Activated B cell treated with CpG ODN at 0.5 μM for 24 hours (primary cell): ENCODE data around the gene CCDC149. TPM values are rescaled to one million over a fixed set of nuclear protein-coding genes. Genes with fewer than 3 reads are reported as not detected.

Experiments
- ATAC-seq: fragments of 200-7000 bp; cut with Tn5 transposase; one replicate; pipeline ENCODE4 v1.10.0; 2021; ENCODE audit warnings: low read depth, mild to moderate bottlenecking, moderate library complexity
- CTCF ChIA-PET: fragments of 350-600 bp; sonication (Branson Sonifier 250); formaldehyde crosslinking; loops from one replicate; lab custom pipeline; 2021; ENCODE audit warnings: antibody characterized with exemption; lab: Charles Lee
- POLR2A ChIA-PET: fragments of 350-600 bp; sonication (Branson Sonifier 250); formaldehyde crosslinking; loops from one replicate; lab custom pipeline; 2021; ENCODE audit warnings: antibody characterized with exemption; lab: Charles Lee
- DNase-seq: peaks from one replicate; pipeline ENCODE4 v3.0.0; 2022
- H3K27ac Mint-ChIP-seq: one replicate; pipeline ENCODE4 v1.8.0; 2020; ENCODE audit warnings: mixed read lengths
- H3K27me3 Mint-ChIP-seq: one replicate; pipeline ENCODE4 v1.8.0; 2021; ENCODE audit warnings: mixed read lengths
- H3K36me3 Mint-ChIP-seq: one replicate; pipeline ENCODE4 v1.8.0; 2021; ENCODE audit warnings: low read depth, mixed read lengths
- H3K4me1 Mint-ChIP-seq: one replicate; pipeline ENCODE4 v1.8.0; 2021; ENCODE audit warnings: mixed read lengths
- H3K4me3 Mint-ChIP-seq: one replicate; pipeline ENCODE4 v1.8.0; 2020; ENCODE audit warnings: mild to moderate bottlenecking, mixed read lengths
- H3K9me3 Mint-ChIP-seq: one replicate; pipeline ENCODE4 v1.8.0; 2020; ENCODE audit warnings: mixed read lengths
- CTCF ChIP-seq: fragments of 200-600 bp; IDR thresholded peaks from one replicate; pipeline ENCODE4 v1.8.0; 2022; ENCODE audit warnings: antibody characterized with exemption, mild to moderate bottlenecking
- intact Hi-C: fragments of 100-400 bp; cut with micrococcal nuclease; formaldehyde crosslinking; loops from one replicate; pipeline ENCODE4 v1.15.1; 2024
- total RNA-seq: library from RNA; stranded (reverse); gene quantifications from 2 replicates; pipeline ENCODE4 v1.2.3, GENCODE V29; 2022

Gene CCDC149
- total RNA-seq, 1 donor from 2014 or later: not detected

GRCh38 chr4:24894846-24895245 lies 18.0 kb downstream of the CCDC149 start:
- Mint-ChIP-seq H3K4me1 (no peaks in the 10 kb centered on the region), H3K27me3 (no peaks in the 10 kb centered on the region), H3K4me3 (no peak overlapping the region), H3K36me3 (no peaks in the 10 kb centered on the region), H3K9me3 (no peaks in the 10 kb centered on the region), H3K27ac (no peak overlapping the region)
- no peak for TF ChIP-seq CTCF
- intact Hi-C loops: no loop called here
- ChIA-PET CTCF (no interaction called here), POLR2A (no interaction called here)
- DNase-seq (no peak), ATAC-seq (no peak)

- intact Hi-C loops: no loop called here
- Mint-ChIP-seq H3K36me3 (no peaks in the 10 kb centered on the region), H3K4me1 (no peaks in the 10 kb centered on the region)
Measured at GRCh38 chr4:24894243-24894642, 18.6 kb downstream of the CCDC149 start.

GRCh38 chr4:24892778-24893177 lies 20.1 kb downstream of the CCDC149 start:
- CTCF ChIA-PET: no interaction called here
- intact Hi-C loops: no loop called here

More at GRCh38 chr4:24894243-24894642, 18.6 kb downstream of the CCDC149 start:
- ChIA-PET POLR2A (no interaction called here), CTCF (no interaction called here)
- DNase-seq (no peak), ATAC-seq (no peak)
- H3K9me3 Mint-ChIP-seq: no peaks in the 10 kb centered on the region
- H3K4me3 Mint-ChIP-seq: no peak overlapping the region
- H3K27ac Mint-ChIP-seq: no peak overlapping the region
- TF ChIP-seq CTCF: no peak
- H3K27me3 Mint-ChIP-seq: no peaks in the 10 kb centered on the region

GRCh38 chr4:24892278-24892677 lies 20.6 kb downstream of the CCDC149 start:
- no peak for TF ChIP-seq CTCF
- ATAC-seq: no peak
- H3K4me1 Mint-ChIP-seq: no peaks in the 10 kb centered on the region
- intact Hi-C loops: no loop called here
- no peak overlapping the region for H3K27ac Mint-ChIP-seq
- H3K9me3 Mint-ChIP-seq: no peaks in the 10 kb centered on the region
- H3K36me3 Mint-ChIP-seq: no peaks in the 10 kb centered on the region
- H3K27me3 Mint-ChIP-seq: no peaks in the 10 kb centered on the region
- no peak for DNase-seq
- H3K4me3 Mint-ChIP-seq: no peak overlapping the region
- POLR2A ChIA-PET: no interaction called here
- CTCF ChIA-PET: no interaction called here

More at GRCh38 chr4:24892778-24893177, 20.1 kb downstream of the CCDC149 start:
- H3K4me3 Mint-ChIP-seq: no peak overlapping the region
- H3K36me3 Mint-ChIP-seq: no peaks in the 10 kb centered on the region
- ATAC-seq (no peak), DNase-seq (no peak)
- no peaks in the 10 kb centered on the region for H3K4me1 Mint-ChIP-seq
- no peak for TF ChIP-seq CTCF
- H3K27ac Mint-ChIP-seq: no peak overlapping the region
- H3K9me3 Mint-ChIP-seq: no peaks in the 10 kb centered on the region
- POLR2A ChIA-PET: no interaction called here
- H3K27me3 Mint-ChIP-seq: no peaks in the 10 kb centered on the region

GRCh38 chr4:24890561-24891126 lies 22.2 kb downstream of the CCDC149 start:
- H3K9me3 Mint-ChIP-seq: no peaks in the 10 kb centered on the region
- no peak for DNase-seq

More at GRCh38 chr4:24890561-24891126, 22.2 kb downstream of the CCDC149 start:
- intact Hi-C loops: no loop called here
- no peak for ATAC-seq
- Mint-ChIP-seq H3K27me3 (no peaks in the 10 kb centered on the region), H3K4me1 (no peaks in the 10 kb centered on the region), H3K4me3 (no peak overlapping the region), H3K36me3 (no peaks in the 10 kb centered on the region), H3K27ac (no peak overlapping the region)
- no peak for TF ChIP-seq CTCF
- POLR2A ChIA-PET: no interaction called here
- CTCF ChIA-PET: no interaction called here
